BE2C (cell line): ENCODE results near the gene BICD1.

ENCODE experiments used
- DNase-seq: peaks from one replicate; pipeline ENCODE4 v3.0.0-alpha.2; 2020
- H3K27me3 ChIP-seq: fragments of 250-450 bp; sonication (Bioruptor Pico); 2 replicates; pipeline ENCODE4 v1.5.1; 2020; ENCODE audit warnings: mild to moderate bottlenecking
- H3K36me3 ChIP-seq: fragments of 250-450 bp; sonication (Bioruptor Pico); 2 replicates; pipeline ENCODE4 v1.5.1; 2020; ENCODE audit warnings: mild to moderate bottlenecking
- H3K4me1 ChIP-seq: fragments of 250-450 bp; sonication (Bioruptor Pico); 2 replicates; pipeline ENCODE4 v1.5.1; 2020
- H3K4me3 ChIP-seq: 2 replicates; pipeline ENCODE4 v1.5.1; 2011; ENCODE audit warnings: low read depth, low read length
- H3K9me3 ChIP-seq: fragments of 250-450 bp; sonication (Bioruptor Pico); 2 replicates; pipeline ENCODE4 v1.5.1; 2020
- CTCF ChIP-seq: IDR thresholded peaks from 2 replicates; pipeline ENCODE4 v1.5.1; 2012; ENCODE audit warnings: mild to moderate bottlenecking, low read depth, low read length

BICD1 gene

GRCh38 chr12:32257695-32258496, 151.2 kb downstream of the BICD1 start:
- Histone ChIP-seq H3K27me3 (no peaks in the 10 kb centered on the region), H3K36me3 (peaks cover 9% of the 10 kb centered on the region; the same call in 1 of the 2 replicates), H3K4me1 (no peaks in the 10 kb centered on the region), H3K4me3 (no peak overlapping the region), H3K9me3 (no peaks in the 10 kb centered on the region)
- no peak for TF ChIP-seq CTCF
- no peak for DNase-seq

GRCh38 chr12:32260696-32261095, 154.0 kb downstream of the BICD1 start:
- no peaks in the 10 kb centered on the region for H3K27me3 ChIP-seq
- H3K4me3 ChIP-seq, result no peak overlapping the region
- peaks cover 5% of the 10 kb centered on the region; the same call in 1 of the 2 replicates for H3K36me3 ChIP-seq
- no peaks in the 10 kb centered on the region for H3K4me1 ChIP-seq
- H3K9me3 ChIP-seq, result no peaks in the 10 kb centered on the region
- TF ChIP-seq CTCF, result no peak
- DNase-seq, result no peak

- DNase-seq, result no peak
- Histone ChIP-seq H3K27me3 (no peaks in the 10 kb centered on the region), H3K36me3 (peaks cover 5% of the 10 kb centered on the region; the same call in 1 of the 2 replicates), H3K4me3 (no peak overlapping the region), H3K9me3 (no peaks in the 10 kb centered on the region), H3K4me1 (no peaks in the 10 kb centered on the region)
- TF ChIP-seq CTCF, result peak; percentile 41
These were observed 155.0 kb downstream of the BICD1 start for GRCh38 chr12:32261638-32262037.

- H3K4me3 ChIP-seq, result no peak overlapping the region
- no peak for DNase-seq
These were observed 158.3 kb downstream of the BICD1 start for GRCh38 chr12:32264961-32265360.

GRCh38 chr12:32265456-32265855, 158.8 kb downstream of the BICD1 start:
- Histone ChIP-seq H3K36me3 (peaks cover 4% of the 10 kb centered on the region; the same call in 1 of the 2 replicates), H3K4me3 (no peak overlapping the region), H3K9me3 (no peaks in the 10 kb centered on the region), H3K4me1 (no peaks in the 10 kb centered on the region; the same call in 1 of the 2 replicates), H3K27me3 (no peaks in the 10 kb centered on the region)
- no peak for TF ChIP-seq CTCF
- no peak for DNase-seq

More at GRCh38 chr12:32264961-32265360, 158.3 kb downstream of the BICD1 start:
- Histone ChIP-seq H3K27me3 (no peaks in the 10 kb centered on the region), H3K9me3 (no peaks in the 10 kb centered on the region), H3K4me1 (no peaks in the 10 kb centered on the region), H3K36me3 (peaks cover 4% of the 10 kb centered on the region; the same call in 1 of the 2 replicates)
- TF ChIP-seq CTCF, result no peak

GRCh38 chr12:32265951-32266350, 159.3 kb downstream of the BICD1 start:
- peaks cover 3% of the 10 kb centered on the region for H3K4me1 ChIP-seq
- no peak for TF ChIP-seq CTCF
- H3K9me3 ChIP-seq, result no peaks in the 10 kb centered on the region
- peaks cover 4% of the 10 kb centered on the region; the same call in 1 of the 2 replicates for H3K36me3 ChIP-seq
- H3K4me3 ChIP-seq, result no peak overlapping the region
- no peaks in the 10 kb centered on the region for H3K27me3 ChIP-seq
- DNase-seq, result no peak
